Measurements from ENCODE around the gene ZNF276.
A peak's percentile ranks its signal among the peaks of the same experiment; 100 is the strongest.
"Not testable (repeated sequence)": the region's sequence is repeated elsewhere in the genome, so short reads cannot be mapped to it uniquely, and the experiment has no call there.

Gene ZNF276

DNA sequence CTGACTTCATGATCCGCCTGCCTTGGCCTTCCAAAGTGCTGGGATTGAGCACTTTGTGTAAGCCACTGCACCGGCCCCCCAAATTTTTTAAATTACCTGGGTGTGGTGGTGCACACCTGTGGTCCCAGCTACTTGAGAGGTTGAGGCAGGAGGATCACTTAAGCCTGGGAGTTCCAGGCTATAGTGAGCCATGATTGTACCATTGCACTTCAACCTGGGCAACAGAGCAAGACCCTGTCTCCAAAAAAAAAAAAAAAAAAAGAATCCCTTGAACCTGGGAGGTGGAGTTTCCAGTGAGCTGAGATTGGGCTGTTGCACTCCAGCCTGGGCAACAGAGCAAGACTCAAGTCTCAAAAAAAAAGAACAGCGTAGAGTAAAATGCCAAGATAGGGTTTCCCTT lies 15.2 kb downstream of the ZNF276 start:
- DNase-seq (ENCODE audit: low read depth in 2 of 2): no peak

DNA sequence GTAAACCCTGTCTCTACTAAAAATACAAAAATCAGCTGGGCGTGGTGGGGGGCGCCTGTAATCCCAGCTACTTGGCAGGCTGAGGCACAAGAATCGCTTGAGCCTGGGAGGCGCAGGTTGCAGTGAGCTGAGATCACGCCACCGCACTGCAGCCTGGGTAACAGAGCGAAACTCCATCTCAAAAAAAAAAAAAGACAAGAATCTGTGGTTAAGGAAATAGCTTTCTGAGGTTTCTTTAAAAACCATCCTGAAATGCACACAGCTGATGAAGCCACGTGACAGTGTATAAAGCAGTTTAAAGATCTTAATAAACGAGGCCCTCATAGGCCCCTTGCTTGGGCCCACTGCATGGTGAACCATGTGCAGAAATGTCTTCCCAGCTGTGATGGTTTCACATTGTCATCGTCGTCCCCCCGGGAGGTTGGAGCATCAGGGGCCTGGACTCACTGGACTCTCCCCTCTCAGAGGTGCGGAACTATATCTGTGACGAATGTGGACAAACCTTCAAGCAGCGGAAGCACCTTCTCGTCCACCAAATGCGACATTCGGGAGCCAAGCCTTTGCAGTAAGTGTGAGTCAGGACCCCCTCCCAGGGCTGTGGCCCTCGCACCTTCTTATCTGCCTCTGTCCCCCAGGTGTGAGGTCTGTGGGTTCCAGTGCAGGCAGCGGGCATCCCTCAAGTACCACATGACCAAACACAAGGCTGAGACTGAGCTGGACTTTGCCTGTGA lies 16.2 kb downstream of the ZNF276 start:
- no peak for DNase-seq (ENCODE audit: low read depth in 2 of 2)

DNA sequence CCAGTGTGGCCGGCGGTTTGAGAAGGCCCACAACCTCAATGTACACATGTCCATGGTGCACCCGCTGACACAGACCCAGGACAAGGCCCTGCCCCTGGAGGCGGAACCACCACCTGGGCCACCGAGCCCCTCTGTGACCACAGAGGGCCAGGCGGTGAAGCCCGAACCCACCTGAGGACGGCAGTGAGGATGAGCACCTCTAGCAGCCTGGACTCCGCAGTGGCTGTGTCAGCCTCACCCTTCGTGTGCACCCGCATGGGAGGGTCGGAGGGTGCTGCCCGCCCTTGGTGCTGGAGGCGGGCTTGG lies 16.7 kb downstream of the ZNF276 start:
- no peak for DNase-seq (ENCODE audit: low read depth in 2 of 2)

DNA sequence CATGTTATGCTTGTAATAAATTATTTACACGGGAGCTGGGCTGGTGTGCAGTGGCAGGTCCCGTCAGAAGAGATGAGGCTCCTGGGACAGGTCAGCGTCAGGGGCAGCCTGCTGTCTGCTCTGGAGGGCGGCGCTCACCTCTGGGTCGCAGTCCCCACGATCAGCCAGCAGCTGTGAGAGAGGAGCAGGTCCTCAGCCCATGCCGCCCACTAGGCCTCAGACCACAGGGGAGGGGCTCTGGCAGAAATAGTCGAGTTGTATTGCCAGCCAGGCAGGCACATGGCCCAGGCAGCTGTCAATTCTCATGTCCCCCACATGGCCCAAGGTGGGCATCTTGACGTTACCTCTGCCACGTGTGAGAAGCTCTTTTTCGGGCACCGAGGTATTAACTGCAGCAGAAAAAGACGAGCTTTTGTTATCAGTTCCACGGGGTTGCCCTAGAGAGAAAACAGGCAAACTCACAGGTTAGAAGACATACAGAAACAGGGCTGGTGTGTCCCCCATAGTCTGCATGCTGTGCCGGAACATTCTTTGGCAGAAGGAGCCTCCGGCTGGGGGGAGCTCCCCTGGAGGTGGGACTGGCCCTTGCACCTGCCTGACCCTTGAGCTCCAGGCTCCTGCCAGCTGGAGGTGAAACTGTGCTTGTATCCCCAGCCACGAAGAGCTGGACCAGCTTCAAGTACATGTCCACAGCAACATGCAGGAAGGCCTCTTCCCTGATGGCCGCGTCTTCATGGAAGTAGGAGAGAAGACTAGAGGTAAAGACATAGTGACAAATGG lies 17.4 kb downstream of the ZNF276 start:
- DNase-seq (ENCODE audit: low read depth in 2 of 2): no peak

DNA sequence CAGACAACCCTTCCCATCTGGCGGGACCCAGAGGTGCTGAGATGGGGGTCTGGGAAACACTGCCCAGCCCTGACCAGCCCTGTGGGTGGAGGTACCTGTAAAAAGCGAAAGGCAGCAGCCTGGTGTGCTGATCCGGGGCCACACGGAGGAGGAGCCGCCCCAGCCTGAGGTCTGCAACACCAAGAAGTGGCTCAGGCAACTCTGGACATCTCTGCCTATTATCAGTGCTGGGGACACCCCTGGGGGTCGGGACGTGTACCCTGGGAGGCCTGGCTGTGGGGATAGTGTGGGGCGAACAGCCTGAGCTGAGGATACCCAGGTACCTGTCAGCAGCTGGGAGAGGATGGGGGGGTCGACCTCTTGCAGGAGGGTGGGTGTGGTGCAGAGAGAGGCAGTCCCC lies 18.0 kb downstream of the ZNF276 start:
- no peak for DNase-seq (ENCODE audit: low read depth in 2 of 2)

DNA sequence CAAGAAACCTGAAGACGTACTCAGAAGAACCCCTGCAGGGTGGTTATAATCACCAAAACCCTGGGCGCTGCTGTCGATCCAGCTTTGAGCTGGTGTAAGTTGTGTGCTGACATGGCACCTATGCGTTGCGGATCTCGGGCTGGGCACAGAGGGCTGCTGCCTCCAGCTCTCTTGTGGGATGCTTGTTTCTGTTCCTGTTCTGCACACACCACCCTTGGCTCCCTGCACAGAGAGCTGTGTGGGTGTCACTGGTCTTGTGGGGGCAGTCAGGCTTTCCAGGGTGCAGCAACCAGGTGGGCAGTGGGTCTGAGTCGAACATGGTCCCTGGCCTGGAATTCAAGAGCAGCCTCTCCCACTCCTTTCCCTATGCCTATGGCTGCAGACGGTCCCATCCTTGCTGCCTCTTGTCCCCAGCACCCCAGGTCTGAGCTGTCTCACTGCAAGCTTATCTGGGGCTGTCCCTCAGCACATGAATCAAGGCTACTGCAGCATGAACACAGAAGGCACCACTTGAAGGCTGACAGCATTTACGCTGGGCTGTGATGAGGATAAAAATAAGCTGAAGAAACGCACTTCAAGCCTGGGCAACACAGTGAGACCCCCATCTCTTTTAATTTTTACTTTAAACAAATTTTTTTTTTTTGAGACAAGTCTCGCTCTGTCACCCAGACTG lies 20.1 kb downstream of the ZNF276 start:
- DNase-seq (ENCODE audit: low read depth in 2 of 2): no peak

DNA sequence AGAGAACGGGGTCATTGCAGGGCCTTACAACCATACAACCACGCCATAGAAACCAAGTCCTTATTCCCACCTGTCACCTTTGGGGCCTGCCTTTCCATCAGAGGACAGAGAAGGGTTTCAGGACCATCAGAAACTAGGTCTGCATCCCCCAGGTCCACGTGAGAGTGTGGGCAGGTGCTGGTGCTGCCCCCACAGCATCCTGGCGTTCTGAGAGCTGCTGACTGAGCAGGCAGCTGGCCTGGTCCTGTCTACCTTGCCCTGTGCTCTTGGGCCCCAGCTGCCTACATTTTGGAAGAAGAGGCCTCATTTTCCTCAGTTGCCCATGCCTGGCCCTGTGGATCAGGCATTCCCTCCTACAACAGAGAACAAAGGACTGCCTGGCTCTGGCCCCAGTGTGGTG lies 21.6 kb downstream of the ZNF276 start:
- no peak for DNase-seq (ENCODE audit: low read depth in 2 of 2)

DNA sequence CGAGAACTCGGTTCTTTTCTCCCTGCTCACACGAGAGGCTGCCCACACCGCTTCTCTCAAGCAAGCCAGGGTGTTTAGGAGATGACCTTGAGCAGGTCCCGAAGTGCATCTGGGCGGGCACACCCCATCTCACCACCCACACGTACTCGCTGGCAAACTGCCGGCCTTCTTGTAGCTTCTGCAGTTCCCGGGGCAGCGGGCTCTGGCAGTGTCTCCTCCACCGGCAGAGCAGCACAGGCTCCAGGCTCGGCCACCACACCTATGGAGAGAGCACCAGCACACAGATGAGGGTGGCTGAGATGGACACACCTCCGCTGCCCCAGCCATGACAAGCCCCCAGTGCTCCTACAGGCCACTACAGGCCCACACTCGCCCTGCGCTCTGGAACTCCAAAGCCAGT lies 23.5 kb downstream of the ZNF276 start:
- DNase-seq (ENCODE audit: low read depth in 2 of 2): no peak

DNA sequence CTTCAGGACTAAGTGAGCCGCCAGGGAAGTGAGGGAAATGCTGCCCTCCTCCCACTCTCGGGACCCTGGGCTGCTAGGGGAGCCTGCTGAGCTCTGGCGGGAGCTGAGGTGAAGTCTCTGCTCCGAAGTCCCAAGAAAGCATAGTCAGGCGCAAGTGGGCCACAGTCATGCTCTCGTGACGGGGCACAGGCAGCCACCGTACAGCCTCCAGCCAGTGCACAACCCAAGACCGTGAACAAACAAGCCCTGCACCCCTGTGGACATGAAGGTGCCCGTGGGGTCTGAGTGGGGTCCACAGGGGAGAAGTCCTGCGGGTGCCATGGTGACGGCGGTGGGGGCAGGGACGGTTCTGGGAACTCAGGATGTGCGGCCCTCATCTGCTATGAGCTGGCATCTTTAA lies 24.7 kb downstream of the ZNF276 start:
- no peak for DNase-seq (ENCODE audit: low read depth in 2 of 2)

DNA sequence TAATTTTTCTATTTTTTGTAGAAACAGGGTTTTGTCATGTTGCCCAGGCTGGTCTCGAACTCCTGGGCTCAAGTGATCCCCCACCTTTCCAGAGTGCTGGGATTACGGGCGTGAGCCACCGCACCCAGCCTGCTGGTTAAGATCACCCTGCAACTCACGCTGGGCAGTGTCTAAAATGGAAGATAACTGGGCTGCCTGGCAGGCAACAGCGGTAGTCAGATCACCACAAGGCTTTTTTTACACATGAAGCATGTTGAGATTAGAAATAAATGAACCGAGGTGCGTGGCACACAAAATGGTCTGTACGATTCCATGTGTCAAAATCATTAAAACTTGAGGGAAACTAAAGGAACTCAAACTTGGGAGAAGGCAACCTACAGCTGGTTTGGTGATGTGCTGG lies 26.7 kb downstream of the ZNF276 start:
- no peak for DNase-seq (ENCODE audit: low read depth in 2 of 2)

DNA sequence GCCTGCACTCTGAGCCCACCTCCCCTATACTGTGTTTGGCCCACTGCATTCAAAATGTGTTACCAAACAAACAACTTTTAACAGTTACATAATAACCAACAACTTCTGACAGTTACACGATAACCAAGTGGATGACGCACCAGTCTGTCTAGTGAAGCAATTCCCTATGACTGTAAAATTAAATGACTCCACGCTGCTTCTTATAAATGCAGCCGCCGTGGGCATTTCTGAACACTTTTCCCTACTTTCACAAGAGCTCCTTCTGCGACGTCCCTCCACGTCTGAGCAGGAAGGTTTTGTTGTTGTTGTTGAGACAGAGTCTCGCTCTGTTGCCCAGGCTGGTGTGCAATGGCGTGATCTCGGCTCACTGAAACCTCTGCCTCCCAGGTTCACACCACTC lies 27.6 kb downstream of the ZNF276 start:
- no peak for DNase-seq (ENCODE audit: low read depth in 2 of 2)

DNA sequence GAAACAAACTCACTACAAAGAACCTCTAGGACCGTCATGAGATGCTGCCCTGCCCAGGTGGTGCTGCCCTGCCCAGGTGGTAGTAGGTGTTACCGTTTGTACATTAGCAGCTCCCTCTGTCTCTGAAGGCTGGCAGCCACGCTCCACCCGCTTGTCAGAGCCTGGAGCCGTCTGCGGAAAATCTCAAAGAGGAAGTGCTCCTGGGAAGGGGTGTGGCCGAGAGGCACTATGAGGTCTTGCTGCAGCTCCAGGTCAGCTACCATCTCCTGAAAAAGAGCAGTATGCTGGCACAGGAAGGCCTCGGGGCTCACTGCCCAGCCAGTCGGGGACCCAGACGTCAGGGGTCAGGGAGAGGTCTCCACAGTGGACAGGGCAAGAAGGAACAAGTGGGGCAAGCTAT lies 28.3 kb downstream of the ZNF276 start:
- DNase-seq (ENCODE audit: low read depth in 2 of 2): no peak

DNA sequence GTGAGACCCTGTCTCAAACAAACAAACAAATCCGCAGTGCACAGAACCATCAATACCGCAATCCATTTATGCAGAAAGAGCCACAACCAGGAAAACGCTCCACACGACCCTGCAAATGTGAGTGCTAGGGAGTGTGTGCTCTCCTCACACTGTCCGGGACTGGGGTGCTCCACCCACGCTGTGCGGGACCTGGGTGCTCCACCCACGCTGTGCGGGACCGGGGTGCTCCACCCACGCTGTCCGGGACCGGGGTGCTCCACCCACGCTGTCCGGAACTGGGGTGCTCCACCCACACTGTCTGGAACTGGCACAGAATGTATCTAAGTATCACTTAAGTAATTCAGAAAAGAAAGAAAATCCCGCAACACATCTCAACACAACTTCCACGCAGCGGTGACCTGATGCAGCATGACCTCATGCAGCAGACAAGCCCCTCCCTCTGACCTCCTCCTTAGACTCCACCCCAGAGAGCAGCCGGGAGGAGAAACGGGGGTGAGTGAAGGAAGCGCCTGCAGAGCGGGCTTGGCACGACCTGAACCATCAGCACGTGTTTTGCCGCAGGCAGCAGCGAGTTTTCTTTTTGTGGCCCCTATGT lies 38.5 kb downstream of the ZNF276 start:
- no peak for DNase-seq (ENCODE audit: low read depth in 2 of 2)

DNA sequence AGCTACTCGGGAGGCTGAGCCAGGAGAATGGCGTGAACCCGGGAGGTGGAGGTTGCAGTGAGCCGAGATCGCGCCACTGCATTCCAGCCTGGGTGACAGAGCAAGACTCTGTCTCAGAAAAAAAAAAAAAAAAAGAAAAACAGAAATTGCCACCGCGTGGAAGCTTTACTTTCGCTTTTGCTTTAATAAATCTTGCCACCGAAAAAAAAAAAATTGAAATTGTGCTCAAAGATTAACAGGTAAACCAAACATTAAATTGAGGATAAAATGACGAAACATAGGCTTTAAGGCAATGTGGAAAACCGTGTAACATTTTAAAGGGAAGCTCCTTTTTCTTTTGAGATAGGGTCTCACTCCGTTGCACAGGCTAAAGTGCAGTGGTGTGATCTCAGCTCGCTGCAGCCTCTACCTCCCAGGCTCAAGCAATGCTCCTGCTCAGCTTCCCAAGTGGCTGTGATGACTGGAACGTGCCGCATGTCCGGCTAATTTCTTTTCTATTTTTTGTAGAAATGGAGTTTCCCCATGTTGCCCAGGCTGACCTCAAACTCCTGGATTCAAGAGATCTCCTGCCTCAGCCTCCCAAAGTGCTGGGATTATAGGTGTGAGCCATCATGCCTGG lies 40.1 kb downstream of the ZNF276 start:
- no peak for DNase-seq (ENCODE audit: low read depth in 2 of 2)

DNA sequence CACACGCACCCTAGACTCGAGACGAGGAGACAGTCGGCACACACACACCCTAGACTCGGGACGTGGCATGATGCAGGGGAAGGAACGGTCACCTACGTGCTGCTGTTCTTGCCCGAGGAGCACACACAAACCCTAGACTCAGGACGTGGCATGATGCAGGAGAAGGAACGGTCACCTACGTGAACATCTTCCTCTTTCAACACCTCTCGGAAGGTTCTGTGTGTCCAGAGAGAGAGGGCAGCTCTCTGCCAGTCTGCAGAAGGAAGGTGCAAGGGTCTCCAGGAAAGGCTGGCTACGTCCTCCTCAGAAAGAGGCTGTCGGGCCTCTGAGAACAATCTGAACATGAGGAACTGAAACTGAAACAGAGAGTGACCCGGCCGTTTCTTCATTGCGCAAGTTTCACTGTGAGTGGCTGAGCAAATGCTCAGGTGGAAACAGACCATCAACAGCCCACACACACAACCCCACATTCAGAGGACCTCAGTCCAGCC lies 43.4 kb downstream of the ZNF276 start:
- peak; percentile 27 to 35 for DNase-seq (ENCODE audit: low read depth in 2 of 2)

DNA sequence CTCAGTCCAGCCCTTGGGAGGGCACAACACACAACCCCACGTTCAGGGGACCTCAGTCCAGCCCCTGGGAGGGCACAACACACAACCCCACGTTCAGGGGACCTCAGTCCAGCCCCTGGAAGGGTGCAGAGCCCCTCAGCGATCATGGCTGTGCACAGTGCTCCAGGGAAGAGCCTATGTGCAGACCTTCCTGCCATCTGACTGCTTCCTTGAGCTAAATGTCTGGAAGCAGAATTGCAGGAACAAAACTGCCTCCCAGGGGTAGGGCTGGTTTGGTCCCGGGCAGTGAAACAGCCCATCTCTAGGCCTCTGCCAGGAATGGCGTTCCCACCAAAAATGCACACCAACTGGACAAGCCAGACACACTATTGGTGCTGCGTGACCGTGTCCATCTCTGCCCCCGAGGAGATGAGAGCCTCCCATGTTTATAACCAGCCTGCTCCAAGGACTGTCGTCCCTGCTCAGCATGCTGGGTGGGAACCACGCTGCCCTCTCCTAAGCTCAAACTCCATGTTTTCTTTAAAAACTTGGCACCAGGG lies 44.0 kb downstream of the ZNF276 start:
- no peak for DNase-seq (ENCODE audit: low read depth in 2 of 2)

DNA sequence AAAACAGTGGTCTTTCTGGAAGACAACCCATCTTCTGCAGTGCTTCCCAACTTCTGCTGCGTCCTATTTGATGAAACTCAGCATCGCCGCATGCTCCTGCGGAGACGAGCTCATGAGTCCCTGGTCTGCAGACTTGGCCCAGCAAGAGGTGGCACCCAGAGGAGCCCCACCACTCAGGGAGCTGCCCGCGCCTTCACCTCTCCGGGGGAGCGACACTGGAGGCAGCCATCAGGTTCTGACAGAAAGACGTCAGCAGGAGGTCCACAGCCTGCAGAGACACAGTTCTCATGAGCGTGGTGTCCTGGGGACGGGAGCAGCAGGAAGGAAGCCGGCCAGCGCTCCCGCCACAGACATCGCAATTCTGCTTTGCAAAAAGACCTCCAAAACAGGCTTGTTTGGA lies 49.0 kb downstream of the ZNF276 start:
- DNase-seq (ENCODE audit: low read depth in 2 of 2): no peak

DNA sequence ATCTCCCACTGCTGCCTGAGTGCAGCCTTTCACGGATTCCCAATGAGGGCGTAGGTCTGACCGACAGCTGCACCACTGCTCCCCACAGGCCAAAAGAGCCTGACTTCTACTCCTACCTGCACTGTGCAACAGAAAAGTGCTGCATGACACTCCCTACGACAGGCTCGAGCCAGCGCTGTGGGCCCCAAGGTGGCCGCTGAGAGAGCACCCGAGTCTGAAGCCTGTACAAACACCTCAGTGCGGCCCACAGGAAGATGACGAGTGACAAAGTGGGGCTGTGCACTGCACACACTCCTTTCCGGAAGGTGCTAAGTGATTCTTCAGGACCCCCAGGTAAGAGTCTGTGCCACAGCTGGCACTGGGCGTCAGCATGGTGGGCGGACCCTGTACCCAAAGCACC lies 53.9 kb downstream of the ZNF276 start:
- DNase-seq (ENCODE audit: low read depth in 2 of 2): no peak

DNA sequence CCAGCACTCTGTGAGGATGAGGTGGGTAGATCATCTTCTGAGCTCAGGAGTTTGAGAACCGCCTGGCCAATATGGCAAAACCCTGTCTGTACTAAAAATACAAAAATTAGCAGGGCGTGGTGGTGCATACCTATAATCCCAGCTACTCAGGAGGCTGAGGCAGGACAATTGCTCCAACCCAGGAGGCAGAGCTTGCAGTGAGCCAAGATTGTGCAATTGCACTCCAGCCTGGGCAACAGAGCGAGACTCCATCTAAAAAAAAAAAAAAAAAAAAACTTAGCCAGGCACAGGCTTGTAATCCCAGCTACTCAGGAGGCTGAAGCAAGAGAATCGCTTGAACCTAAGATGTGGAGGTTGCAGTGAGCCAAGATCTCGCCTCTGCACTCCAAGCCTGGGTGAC lies 56.9 kb downstream of the ZNF276 start:
- not testable (repeated sequence) for DNase-seq (ENCODE audit: low read depth in 2 of 2)

DNA sequence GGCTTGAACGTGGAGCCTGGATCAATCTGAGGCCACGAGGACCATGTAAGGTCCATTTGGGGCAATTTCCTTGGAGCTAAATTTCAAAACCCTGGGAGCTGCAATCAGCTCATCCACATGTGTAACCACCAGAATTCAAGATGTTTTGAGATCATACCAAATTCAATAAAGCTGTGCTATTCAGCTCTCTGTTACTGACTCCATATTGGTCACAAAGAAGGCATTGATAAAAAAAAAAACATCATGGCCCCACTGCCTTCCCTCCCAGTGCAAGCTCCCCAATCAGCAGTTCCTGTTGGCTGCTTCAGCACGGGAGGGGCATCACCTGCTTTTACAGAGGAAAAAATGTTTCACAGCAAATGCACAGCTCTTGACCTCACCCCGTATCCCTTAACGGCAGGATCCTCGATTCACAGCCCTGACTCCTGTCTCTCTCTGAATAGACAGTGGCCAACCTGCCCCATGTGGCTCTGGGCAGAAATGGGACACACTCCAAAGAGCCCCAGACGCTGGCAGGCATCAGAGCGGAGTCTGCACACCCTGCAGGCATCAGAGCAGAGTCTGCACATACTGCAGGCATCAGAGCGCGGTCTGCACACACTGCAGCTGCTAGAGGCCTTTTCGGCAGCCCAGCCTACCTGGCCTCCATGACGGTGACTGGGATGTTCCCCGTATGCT lies 58.0 kb downstream of the ZNF276 start:
- DNase-seq (ENCODE audit: low read depth in 2 of 2): no peak

DNA sequence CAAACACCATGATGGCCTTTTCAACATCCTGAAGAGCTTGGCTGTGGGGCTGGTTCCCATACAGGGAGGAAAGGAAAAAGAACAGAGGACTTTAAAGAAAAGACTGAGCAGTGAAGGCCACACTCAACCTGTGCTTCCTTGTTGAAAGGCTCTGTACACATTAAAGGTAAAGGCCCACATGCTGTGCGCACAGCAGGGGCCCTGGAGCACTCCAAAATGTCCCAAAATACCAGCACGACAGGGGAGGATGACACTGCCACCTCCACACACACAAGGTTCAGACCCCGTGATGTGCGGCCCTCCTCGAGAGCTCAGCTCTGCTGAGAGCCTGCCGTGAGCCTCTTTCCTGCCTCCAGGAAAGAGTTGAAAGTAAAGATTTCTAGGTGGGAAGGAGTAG lies 58.6 kb downstream of the ZNF276 start:
- no peak for DNase-seq (ENCODE audit: low read depth in 2 of 2)

All from stimulated activated CD4-positive, alpha-beta T cell treated with anti-CD3 and anti-CD28 coated beads, Interleukin-15, amount 100 ng/mL, for 48 hours (primary cell).